Kidney capillary endothelial cell (primary cell): ENCODE data around the gene ENDOU.

ENCODE experiments used
- DNase-seq: peaks from one replicate; pipeline ENCODE4 v3.0.0-alpha.2; 2018; ENCODE audit warnings: low spot score

ENDOU gene

GRCh38 chr12:47721431-47721973 is 3.8 kb downstream of the ENDOU start:
- no peak for DNase-seq

GRCh38 chr12:47718531-47718930 is 6.8 kb downstream of the ENDOU start:
- no peak for DNase-seq

GRCh38 chr12:47717443-47718193 is 7.7 kb downstream of the ENDOU start:
- peak; percentile 75 for DNase-seq

GRCh38 chr12:47717046-47717442 is 8.2 kb downstream of the ENDOU start:
- DNase-seq: no peak

- no peak for DNase-seq
These were observed 9.3 kb downstream of the ENDOU start for GRCh38 chr12:47715877-47716548.

- DNase-seq: peak; percentile 73
These were observed 9.9 kb downstream of the ENDOU start for GRCh38 chr12:47715393-47715876.

GRCh38 chr12:47714826-47715386 is 10.4 kb downstream of the ENDOU start:
- no peak for DNase-seq

GRCh38 chr12:47712171-47712570 is 13.1 kb downstream of the ENDOU start:
- DNase-seq: no peak

GRCh38 chr12:47711448-47711847 is 13.8 kb downstream of the ENDOU start:
- no peak for DNase-seq

- no peak for DNase-seq
These were observed 15.0 kb downstream of the ENDOU start for GRCh38 chr12:47710278-47710677.

- no peak for DNase-seq
These were observed 15.6 kb downstream of the ENDOU start for GRCh38 chr12:47709671-47710070.

GRCh38 chr12:47709237-47709636 is 16.1 kb downstream of the ENDOU start:
- no peak for DNase-seq

GRCh38 chr12:47707905-47708543 is 17.3 kb downstream of the ENDOU start:
- no peak for DNase-seq

GRCh38 chr12:47707355-47707754 is 17.9 kb downstream of the ENDOU start:
- DNase-seq: no peak

GRCh38 chr12:47705566-47706425 is 19.5 kb downstream of the ENDOU start, which contains the start of gene RPAP3:
RPAP3 (minus strand) TSS chr12:47706030; CDS start chr12:47702840, 3,190 bp downstream.
- peak; percentile 92 for DNase-seq

GRCh38 chr12:47705229-47705565 is 20.1 kb downstream of the ENDOU start:
- DNase-seq: no peak

- no peak for DNase-seq
These were observed 20.6 kb downstream of the ENDOU start for GRCh38 chr12:47704719-47705118.

GRCh38 chr12:47700263-47700662 is 25.0 kb downstream of the ENDOU start:
- no peak for DNase-seq

GRCh38 chr12:47698631-47699030 is 26.7 kb downstream of the ENDOU start:
- DNase-seq: no peak

- no peak for DNase-seq
These were observed 27.2 kb downstream of the ENDOU start for GRCh38 chr12:47698055-47698454.

GRCh38 chr12:47689215-47689614 is 36.1 kb downstream of the ENDOU start:
- no peak for DNase-seq
